ENCODE results near the gene ADRM1.

ADRM1 gene

DNA sequence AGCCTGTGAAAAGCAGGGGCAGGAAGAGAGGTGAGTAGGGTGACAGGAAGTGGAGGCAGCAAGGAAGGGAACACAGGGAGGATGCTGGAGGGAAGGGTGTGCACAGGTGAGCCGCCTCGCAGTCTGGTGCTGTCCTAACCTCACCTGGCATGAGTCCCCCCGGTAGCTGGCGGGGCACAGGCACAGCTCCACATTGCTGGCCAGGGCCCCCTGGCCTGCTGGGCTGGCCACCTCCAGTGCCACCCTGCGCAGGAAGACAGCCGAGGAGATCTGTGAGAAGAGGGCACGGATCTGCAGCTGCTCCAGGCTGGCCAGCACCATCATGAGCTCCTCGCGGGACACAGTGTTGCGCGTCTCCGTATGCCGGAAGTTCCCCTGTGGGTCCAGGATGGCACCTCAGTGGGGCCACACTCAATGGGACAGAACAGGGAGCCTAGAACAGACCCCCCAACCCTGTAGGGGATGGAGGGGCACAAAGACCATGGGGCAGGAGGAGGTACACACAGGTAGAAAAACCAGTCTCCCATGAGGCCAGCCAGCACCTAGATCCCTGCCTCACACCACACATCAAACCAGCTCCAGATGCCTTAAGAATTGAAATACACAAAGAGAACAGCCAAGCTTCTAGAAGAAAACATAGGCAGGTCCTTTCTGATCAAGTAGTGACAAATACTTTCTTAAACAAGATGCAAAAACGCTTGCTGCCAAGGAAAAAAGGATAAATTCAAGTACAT, 22.5 kb downstream of the ADRM1 start:
- DNase-seq = no peak

DNA sequence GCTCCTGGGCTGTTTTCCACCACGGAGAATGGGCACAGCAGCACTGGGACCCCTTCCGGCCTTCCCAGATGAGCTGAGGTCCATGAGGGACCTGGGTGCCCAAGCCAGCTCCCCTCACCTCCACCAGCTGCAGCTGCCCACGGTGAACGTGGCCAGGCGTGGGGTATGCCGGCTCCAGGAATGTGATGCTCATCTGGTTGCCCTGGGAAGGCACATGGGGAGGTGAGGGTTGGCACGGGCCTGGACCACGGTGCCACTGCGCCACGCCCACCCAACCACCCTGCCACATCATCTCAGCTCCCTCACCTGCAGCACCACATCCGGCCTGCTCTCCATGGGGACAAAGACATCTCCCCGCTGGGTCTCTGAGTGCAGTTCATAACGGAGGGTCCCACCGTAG, 23.8 kb downstream of the ADRM1 start:
- no peak for DNase-seq

DNA sequence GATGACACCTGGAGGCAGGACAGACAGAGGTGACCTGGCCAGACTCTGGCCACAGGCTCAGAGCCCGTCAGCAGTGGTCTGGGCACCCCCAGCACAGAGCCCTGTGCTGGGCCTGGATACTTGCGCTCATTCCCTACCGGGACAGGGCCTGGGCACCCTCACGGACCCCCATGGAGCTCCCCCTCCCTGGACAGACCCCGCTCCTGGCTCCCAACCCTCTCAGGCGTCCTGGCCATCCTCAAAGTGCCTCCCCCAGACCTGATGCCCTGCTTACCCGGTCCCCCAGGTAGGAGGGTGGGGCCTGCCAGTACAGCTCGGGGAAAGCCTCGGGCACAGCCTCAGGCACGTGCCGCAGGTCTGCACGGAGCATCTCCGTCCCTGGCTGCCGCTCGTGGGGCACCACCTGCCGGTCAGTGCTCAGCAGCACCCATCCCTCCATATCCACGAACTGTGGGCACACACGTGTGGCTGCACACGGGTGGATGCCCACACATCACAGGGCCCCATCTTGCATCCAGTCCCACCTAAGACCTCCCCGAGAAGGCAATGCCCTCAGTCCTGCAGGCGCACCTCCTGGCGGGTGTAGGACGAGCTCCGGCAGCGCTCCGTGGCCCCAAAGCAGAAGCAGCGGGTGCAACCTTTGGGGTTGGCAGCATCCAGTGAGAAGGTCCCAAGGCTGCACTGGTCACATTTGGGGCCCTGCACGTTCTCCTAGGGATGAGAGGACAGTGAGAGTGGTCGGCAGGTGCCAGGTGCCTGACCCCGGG, 24.3 kb downstream of the ADRM1 start:
- no peak for DNase-seq

DNA sequence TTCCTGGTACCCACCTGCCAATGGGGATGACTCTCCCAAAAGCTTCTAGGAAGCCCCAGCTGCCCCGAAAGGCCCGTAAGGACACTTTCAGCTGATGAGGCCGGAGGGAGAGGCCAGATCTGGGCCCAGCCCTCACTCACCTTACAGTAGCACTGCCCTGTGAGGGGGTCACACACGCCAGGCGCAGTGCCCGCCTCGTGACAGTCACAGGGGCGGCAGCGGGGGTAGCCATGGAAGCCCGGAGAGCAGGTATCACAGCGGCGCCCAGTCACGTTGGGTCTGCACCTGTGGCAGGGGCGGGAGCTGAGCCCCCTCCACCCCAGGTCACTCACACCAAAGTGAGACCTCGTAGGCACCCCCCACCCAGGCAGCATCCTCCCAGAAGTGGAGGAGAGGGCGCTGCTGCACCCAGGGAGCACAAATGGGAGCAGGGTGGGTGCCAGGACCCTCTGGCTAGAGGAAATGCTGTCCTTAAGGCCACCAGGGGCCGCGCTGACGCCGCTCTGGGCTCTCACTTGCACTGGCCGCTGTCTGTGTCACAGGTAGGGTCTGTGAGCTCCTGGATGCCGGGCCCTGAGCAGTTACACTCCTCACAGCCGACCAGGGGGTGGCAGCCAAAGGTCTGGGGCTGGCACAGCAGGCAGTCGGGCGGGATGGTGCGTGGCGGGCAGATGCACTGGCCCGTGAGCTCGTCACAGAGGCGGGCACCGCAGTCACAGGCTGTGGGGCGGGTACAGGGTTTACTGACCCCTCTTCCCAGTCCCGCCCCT, 25.1 kb downstream of the ADRM1 start:
- no peak for DNase-seq

DNA sequence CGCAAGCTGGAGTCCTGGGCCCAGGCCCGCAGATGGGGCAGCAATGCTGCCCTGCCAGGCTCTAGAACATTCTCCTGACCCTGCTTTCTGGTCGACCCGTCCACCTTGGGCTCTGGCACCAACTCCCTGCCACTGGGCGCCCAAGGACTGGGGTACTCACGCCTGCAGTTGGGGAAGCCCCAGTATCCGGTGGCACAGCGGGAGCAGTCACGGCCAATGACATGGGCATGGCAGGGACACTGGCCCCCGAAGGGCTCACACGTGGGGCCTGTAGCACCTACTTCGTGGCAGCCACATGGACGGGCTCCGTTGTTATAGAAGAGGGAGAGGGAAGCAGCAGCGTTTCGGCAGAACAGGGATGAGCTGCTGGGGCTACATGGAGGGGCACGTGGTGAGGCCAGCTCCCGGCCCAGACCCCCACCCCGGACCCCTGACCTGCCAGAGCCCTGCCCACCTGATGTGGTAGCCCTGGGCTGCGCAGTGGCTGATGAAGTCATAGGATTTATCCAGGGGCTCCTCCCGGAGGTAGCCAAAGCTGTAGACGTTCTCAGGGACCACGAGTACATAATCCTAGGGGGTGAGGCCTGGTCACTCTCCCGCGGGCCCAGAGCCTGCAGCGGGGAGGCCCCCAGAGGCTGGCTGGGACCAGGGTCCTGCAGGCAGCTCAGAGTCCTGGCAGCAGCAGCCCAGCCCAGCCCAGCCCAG, 26.0 kb downstream of the ADRM1 start:
- no peak for DNase-seq

DNA sequence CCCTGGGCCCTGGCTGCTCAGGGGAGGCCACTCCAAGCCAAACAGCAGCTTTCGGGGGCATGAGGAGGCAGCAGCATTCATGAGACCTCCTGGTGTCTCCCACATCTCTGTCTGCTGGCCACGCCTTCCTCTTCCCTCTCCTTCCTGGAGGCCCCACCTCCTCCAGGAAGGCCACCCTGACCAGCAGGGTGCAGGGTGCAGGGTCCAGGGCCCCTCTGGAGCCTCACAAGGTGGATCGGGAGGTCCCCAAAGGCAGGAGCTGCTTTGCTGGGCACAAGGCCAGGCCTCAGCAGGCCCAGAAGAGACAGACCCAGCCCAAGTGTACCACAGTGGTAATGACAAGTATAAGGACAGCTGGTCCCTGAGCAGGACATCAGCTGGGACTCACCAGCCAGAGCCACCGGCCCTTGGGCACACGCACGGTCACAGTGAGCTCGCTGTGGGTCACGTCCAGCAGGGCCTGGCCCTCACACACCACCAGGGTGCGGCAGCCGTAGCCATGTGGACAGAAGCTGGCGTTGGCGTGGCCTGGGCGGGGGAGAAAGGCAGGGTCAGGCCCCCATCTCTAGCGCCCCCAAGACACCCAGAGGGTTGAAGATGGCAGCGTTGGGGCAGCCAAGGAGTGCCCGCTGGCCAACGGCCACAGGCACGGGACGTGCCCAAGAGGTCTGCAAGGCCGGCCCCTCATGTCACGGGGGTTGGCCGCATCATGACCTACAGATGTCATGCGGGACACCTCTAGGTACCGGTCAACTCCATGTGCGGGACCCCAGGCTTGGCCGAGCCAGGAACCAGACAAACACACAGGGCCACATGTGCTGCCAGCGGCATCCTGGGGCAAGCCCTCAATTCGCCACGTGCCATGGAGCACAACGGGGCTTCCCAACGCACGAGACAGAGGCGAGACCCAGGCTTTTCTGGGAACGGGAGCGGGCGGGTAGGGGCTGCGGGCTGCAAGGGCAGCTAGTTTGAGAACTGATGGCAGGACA, 26.9 kb downstream of the ADRM1 start:
- no peak for DNase-seq

DNA sequence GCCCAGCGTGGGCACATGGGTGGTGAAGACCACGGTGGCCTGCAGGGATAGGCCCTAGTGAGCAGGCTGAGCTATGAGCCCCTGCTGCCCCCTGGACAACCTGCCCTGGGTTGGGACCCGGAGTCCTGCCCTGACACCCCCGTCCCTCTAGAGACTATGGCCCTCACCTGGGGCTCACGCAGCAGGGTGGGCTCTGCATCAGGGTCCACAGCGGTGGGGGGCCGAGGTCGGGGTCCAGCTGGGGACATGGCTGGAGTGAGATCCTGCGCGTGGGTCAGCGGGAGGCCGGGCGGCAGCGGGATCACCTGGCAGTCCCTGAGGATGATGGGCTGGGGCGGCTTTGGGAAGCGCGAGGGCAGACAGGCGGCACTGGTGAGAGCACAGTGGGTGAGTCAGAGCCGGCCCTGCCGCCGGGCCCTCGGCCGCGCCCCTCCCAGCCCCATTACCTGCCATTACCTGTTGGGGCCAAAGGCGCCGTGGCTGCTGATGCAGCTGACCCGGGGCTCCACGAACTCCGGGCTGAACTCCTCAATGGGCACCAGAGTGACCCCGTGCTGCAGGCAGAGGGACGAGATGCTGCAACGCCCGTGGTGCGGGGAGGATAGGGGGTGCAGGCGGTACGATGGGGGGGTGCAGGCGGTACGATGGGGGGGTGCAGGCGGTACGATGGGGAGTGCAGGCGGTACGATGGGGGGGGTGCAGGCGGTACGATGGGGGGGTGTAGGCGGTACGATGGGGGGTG, 27.9 kb downstream of the ADRM1 start:
- DNase-seq = no peak

DNA sequence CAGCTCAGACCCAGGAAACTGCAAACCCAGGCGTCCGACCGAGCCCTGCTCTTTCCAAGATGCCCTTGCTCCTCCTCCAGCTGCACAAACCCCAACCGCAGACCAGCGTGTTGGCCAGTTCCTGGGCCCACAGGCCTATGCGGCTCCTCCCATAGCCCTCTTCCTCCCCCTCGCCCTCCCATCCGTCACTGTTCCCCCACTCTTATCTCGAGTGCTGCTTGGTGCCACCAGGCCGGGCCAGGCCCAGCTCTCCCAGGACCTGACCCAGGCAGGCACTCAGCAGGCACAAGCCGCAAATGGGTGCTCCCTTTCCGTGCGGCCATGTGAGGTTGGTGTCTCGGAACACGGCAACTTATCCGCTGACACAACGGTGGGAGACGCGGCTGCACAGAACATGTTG, 28.6 kb downstream of the ADRM1 start:
- no peak for DNase-seq

DNA sequence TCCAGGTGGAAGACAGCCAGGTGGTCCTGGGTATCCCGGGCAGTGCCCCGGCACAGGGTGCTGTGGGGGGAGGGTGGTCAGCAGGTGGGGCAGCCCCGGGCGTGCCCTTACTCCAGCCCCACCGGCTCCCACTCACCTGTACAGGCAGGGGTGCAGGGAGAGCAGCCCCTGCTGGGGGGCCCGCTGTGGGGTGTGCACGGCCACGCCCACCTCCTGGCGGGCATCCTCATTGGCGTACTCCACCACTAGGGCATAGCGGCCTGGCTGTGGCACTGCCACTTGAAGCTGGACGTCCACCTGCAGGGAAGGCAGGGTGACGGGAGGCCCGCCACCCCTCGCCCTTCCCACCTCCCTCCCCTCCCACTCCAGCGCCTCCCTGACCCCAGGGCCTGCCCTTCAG, 29.6 kb downstream of the ADRM1 start:
- no peak for DNase-seq

DNA sequence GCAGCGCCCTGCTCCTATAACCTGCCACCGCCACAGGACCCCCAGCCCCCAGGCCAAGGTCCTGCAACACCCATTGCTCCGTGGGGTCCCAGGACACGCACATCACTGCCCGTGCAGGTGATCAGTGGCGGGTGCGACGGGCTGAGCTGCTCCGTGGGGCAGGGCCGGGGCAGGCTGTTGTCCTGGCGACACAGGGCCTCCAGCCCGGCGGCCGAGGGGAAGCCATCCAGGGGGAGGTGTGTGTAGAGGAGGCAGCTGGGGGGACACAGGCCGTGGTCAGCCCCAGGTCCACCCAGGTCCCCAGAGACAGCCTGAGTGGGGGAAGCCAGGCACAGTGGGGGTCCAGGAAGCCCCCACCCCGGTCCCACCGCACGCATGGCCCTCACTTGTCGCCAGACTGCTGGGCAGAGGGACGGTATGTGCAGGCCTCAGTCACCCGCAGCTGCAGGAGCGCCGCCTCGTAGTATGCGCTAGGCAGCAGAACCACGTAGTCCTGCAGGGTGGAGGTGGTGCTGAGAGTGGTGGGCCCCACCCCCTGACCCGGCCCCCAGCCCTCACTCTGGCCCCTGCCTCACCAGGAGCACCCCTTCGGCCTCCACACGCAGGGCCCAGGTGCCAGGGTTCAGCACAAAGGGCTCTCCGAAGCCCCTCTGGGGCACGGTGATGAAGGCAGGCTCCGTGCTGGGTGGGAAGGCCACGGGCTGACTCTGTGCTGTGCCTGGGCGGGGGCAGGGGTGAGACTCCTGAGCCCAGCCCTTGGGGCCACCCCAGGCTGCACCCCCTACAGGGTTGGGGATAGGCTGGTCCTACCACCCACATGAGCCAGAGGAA, 30.4 kb downstream of the ADRM1 start:
- no peak for DNase-seq

DNA sequence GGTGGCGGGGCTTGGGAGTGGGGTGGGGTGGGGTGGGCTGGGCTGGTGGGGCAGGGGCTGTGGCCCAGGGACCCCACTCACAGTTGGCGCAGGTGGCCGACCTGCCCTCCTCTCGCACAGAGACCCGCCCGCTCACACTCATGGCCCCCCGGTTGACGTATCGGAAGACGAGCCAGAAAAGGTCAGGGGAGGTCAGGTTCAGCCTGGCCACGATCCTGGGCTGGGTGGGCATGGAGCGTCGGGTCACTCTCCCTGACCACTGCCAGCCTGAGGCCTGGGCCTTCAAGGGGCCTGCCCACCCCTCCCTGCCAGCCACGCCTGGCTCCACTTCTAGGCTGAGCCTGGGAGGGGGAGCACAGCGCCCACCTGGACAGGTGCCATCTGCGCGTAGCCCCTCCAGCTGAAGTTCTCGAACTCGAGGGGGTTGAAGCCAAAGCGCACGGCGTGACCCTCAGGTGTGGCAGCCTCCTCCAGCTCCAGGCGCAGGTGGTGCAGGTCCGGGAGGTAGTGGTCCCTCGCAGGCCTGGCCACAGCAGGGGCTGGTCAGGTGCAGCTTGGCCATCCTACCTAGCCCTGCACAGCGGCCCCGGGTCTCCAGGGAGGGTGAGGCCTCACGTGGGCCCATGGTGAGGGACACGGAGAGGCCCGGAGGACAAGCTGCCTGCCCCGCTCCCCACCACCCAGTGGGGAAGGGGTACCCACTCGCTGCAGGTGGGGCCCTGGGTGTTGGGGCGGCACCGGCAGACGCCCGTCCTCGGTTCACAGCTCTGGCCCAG, 31.2 kb downstream of the ADRM1 start:
- no peak for DNase-seq

DNA sequence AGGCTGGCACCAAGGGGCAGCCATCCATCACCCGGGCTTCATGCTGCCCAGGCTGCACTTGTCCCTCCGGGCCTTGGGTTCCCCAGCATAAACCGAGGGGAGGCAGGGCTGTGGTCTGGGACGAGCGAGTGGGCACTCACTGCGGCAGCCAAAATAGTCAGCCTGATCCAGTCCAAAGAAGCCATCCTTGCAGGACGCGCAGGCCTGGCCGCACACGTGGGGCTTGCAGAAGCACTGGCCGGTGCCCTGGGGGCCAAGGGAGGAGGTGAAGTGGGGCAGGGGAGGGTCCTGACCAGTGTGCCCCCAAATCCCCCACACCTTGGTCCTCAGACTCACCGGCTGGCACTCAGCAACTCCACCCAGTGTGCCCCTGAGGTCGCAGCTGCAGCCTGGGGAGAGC, 32.1 kb downstream of the ADRM1 start:
- DNase-seq = no peak

DNA sequence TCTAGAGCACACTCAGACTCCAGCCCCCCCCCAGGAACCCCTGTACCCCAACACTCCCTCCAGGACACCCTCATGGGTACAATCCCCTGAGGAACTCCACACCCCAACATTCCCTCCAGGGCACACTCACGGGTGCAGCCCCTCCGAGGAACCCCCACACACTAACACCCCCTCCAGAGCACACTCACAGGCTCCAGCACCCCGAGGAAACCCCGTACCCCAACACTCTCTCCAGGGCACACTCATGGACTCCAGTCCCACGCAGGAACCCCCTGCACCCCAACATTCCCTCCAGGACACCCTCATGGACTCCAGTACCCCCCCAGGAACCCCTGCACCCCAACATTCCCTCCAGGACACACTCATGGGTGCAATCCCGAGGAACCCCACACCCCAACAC, 32.7 kb downstream of the ADRM1 start:
- DNase-seq = no peak

DNA sequence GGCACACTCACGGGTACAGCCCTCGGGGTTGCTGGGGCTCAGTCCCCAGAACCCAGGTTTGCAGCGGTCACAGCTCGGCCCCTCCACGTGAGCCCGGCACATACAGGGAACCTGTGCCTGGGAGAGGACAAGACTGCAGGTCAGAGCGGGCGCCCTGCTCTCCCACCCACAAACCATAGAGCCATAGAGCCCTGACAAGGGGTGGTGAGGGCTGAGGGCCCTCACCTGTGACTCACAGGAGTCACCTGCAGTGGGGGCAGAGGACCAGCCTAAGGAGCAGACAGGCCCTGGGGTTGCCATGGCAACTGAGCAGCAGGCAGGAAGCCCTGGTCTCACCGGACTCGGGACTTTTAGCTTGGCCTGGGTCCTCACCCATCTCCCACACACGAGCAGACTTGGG, 33.5 kb downstream of the ADRM1 start:
- DNase-seq = no peak

DNA sequence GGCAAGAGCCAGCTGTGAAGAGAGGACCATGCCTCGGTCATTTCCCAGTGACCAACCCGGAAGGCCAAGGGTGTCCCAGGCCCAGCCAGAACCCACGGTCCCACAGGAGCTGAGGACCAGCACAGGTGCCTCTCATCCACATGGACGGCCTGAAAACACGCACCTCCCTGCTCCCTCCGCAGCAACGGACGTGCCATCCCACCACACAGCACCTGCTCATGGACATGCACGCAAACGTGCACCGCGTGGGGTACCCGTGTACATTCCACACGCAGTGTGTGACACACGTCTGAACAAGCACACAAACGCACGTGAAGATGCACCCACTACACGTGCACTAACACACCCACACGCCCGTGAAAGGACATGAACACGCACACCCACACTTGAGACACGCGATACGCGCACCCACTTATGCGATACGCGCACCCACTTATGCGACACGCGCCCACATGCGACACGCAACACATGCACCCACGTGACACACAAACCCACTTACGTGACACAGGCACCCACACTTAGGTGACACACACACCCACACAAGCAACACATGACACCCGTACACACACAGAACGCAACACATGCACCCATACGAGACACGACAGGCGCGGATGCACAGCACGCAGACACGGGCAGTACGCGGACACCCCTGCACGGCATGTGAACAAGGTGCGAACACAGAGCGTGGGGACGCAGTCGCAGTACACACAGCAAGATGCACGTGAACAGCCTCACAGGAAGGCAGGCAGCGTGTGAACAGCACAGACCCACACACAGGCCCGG, 34.2 kb downstream of the ADRM1 start:
- DNase-seq = no peak

DNA sequence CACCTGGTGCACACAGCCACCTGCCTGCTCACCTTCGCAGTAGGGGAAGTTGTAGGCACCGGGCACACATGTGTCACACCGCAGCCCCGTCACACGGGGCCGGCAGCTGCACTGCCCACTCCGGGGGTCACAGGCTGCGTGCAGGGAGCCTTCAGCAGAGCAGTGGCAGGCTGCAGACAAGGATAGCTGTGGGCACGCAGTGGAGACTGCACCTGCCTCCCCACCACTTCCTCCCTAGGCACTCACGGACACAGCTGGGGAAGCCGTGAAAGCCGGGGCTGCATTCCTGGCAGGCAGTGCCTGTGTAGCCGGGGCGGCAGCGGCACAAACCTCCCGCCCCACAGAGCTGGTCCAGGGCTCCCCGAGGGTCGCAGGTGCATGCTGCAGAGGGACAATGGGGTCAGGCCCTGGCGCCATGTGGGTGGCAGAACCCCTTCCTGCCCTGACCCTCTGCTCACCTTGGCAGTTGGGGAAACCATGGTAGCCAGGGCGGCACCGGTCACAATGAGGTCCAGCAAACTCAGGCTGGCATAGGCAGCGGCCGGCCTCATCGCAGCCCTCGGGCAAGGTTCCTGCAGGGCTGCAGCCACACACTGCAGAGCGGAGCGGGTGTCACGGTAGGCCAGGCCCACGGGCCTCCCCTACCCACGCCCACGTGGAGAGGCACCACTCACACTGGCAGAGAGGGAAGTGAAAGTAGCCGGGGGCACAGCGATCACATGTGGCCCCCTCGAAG, 34.9 kb downstream of the ADRM1 start:
- DNase-seq = no peak

DNA sequence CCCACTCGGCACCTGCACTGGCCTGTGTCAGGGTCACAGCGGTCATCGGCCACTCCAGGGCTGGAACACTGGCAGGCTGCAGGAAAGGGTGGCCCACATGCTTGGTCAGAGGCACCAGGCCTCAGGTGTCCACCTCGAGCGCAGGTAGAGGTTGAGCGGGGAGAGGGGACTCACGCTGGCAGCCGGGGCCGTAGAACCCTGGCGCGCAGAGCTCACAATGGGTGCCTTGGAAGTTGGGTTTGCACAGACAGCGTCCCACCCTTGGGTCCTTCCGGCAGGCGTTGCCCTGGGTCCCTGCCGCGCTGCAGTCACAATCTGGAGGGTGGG, 35.5 kb downstream of the ADRM1 start:
- DNase-seq = no peak

DNA sequence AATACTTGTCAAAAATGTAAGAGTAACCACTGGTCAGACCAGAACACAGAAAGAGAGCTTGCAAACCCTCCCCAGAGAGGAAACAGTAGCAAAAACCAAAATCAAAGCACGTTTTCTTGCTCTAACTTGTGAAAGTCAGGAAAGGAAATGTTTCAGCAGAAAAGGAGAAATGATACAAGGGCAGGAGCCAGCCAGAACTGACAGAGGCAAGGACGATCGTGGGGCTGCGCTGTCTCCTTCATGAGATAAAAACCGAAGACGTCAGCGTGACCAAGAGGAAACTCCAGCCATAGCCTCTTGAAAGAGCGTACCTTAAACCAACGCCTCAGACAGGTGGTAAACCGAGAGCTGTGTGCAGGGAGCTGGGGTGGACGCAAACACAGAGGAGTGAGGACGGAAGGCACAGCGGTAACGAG, 36.9 kb downstream of the ADRM1 start:
- no peak for DNase-seq

Measured in stimulated activated CD4-positive, alpha-beta T cell treated with anti-CD3 and anti-CD28 coated beads, Interleukin-12 subunit alpha, Interleukin-12 subunit beta, amount 100 ng/mL, for 4 hours (primary cell).